HepG2 (cell line): ENCODE data around the gene CHD9. TPM values are rescaled to one million over a fixed set of nuclear protein-coding genes. Genes with fewer than 3 reads are reported as not detected.
A peak's percentile ranks its signal among the peaks of the same experiment; 100 is the strongest.

Source experiments
- BCLAF1 ChIP-seq: fragments of 450-650 bp; IDR thresholded peaks from 2 replicates; pipeline ENCODE4 v1.6.1; 2017; ENCODE audit warnings: mild to moderate bottlenecking
- BRF2 ChIP-seq: sonication (generic); formaldehyde crosslinking; IDR thresholded peaks from 2 replicates; pipeline ENCODE4 v1.8.1; 2022; ENCODE audit warnings: mild to moderate bottlenecking, missing genetic modification reagents
- FOXO4 ChIP-seq: sonication (generic); formaldehyde crosslinking; conservative IDR thresholded peaks from 2 replicates; pipeline ENCODE4 v1.8.1; 2023; ENCODE audit warnings: missing genetic modification reagents
- KDM1A ChIP-seq: IDR thresholded peaks from 2 replicates; pipeline ENCODE4 v1.6.1; 2016; ENCODE audit warnings: missing compliant biosample characterization
- NR2F2 ChIP-seq: IDR thresholded peaks from 2 replicates; pipeline ENCODE4 v1.6.1; 2012; ENCODE audit warnings: low read depth, inconsistent platforms, borderline replicate concordance
- REST ChIP-seq, 2 experiments: IDR thresholded peaks; 2 replicates each; pipeline ENCODE4 v1.6.1; 2011 to 2012; ENCODE audit warnings: low read length in 2 of 2, borderline replicate concordance in 1 of 2, low read depth in 1 of 2, mild to moderate bottlenecking in 1 of 2, moderate library complexity in 1 of 2
- ZNF12 ChIP-seq: sonication (generic); formaldehyde crosslinking; IDR thresholded peaks from 2 replicates; pipeline ENCODE4 v1.5.0; 2020; ENCODE audit warnings: missing genetic modification reagents
- ZNF646 ChIP-seq: sonication (generic); formaldehyde crosslinking; IDR thresholded peaks from 2 replicates; pipeline ENCODE4 v1.9.0; 2021; ENCODE audit warnings: mild to moderate bottlenecking, missing genetic modification reagents
- ZNF777 ChIP-seq: sonication (generic); formaldehyde crosslinking; IDR thresholded peaks from 2 replicates; pipeline ENCODE4 v1.4.0; 2020; ENCODE audit warnings: missing genetic modification reagents
- polyA plus RNA-seq, 8 experiments: library from polyadenylated mRNA; depleted of rRNA in 3 of 8; stranded (reverse) in 7 of 8; unstranded in 1 of 8; fragments of >200 nt; fragmentation: Illumina TruSeq in 4 of 8; extraction: Trizol in 4 of 8; gene quantifications; 2 replicates each; pipeline versions ENCODE4 v1.2.1 to v1.2.3, GENCODE V29; 2011 to 2016; ENCODE audit warnings: low read depth in 4 of 8, missing spikeins in 1 of 8, mixed read lengths in 1 of 8; ENCODE audit not compliant: insufficient read depth in 1 of 8
- total RNA-seq, 5 experiments: library from RNA; depleted of rRNA; stranded (reverse); fragments of >200 nt; fragmentation: Illumina TruSeq; extraction: Trizol; gene quantifications; 2 replicates each; pipeline ENCODE4 v1.2.3, GENCODE V29; 2016; ENCODE audit warnings: low read depth in 1 of 5

Gene CHD9
- total and polyA plus RNA-seq, 2 of the 13 experiments (the other 11 are each of a cell fraction or from before 2014, with no cell fraction given) = 23.4 to 27.7 TPM

- TF ChIP-seq BRF2 (CRISPR knock-in tag) (no peak), ZNF777 (CRISPR knock-in tag) (no peak), ZNF12 (CRISPR knock-in tag) (no peak), NR2F2 (peak; percentile 91), FOXO4 (CRISPR knock-in tag) (no peak), ZNF646 (CRISPR knock-in tag) (no peak), KDM1A (CRISPR knock-in tag) (no peak), REST (IDR thresholded peaks at IDR 0.05; ENCODE audit: borderline replicate concordance in 1 of 2, low read depth in 1 of 2, low read length in 2 of 2) (peak in 1 of 2 experiments; percentile 35; a peak in 1 of 4 replicates), BCLAF1 (no peak)
Observed at GRCh38 chr16:53048139-53048915, 6.5 kb upstream of the CHD9 start (continued).
